SK-N-MC (cell line): Measurements from ENCODE around the gene KCTD19.

Experiments used
- DNase-seq: peaks from one replicate; pipeline ENCODE4 v3.0.0-alpha.2; 2011; ENCODE audit warnings: low read depth, low spot score
- H3K27ac ChIP-seq: fragments of 200-600 bp; sonication (generic); 2 replicates; pipeline ENCODE4 v1.5.1; 2016; ENCODE audit warnings: mixed run types
- H3K36me3 ChIP-seq: fragments of 200-600 bp; sonication (generic); 2 replicates; pipeline ENCODE4 v1.6.1; 2017; ENCODE audit warnings: antibody characterized with exemption, low read length, mixed read lengths; ENCODE audit not compliant: insufficient read depth
- H3K4me3 ChIP-seq: fragments of 200-600 bp; sonication (generic); 2 replicates; pipeline ENCODE4 v1.5.1; 2016
- H3K9ac ChIP-seq: fragments of 200-600 bp; sonication (generic); 2 replicates; pipeline ENCODE4 v1.8.0; 2017; ENCODE audit warnings: mixed run types, mixed read lengths; ENCODE audit not compliant: insufficient read length
- H3K9me3 ChIP-seq: fragments of 200-600 bp; sonication (generic); 2 replicates; pipeline ENCODE4 v1.6.1; 2017; ENCODE audit warnings: low read depth, mild to moderate bottlenecking, antibody characterized with exemption, low read length, moderate library complexity, mixed read lengths
- EZH2 ChIP-seq: fragments of 200-600 bp; sonication (generic); IDR thresholded peaks from one replicate; pipeline ENCODE4 v1.6.1; 2017; ENCODE audit warnings: antibody characterized with exemption
- FOXP2 ChIP-seq: optimal IDR thresholded peaks from 2 replicates; pipeline ENCODE3; 2011; ENCODE audit warnings: mild to moderate bottlenecking, moderate library complexity; ENCODE audit not compliant: insufficient read depth; ENCODE audit errors: extremely low read length, control extremely low read depth
- POLR2AphosphoS5 ChIP-seq: IDR thresholded peaks from 2 replicates; pipeline ENCODE4 v1.6.1; 2012; ENCODE audit warnings: mild to moderate bottlenecking, low read depth, low read length, borderline replicate concordance

The KCTD19 gene

GRCh38 chr16:67329901-67330300 is 3.4 kb upstream of the KCTD19 start:
- no peak for DNase-seq
- Histone ChIP-seq H3K4me3 (no peak overlapping the region), H3K27ac (no peak overlapping the region), H3K36me3 (no peaks in the 10 kb centered on the region), H3K9ac (no peak overlapping the region), H3K9me3 (no peaks in the 10 kb centered on the region)
- TF ChIP-seq FOXP2 (no peak), POLR2AphosphoS5 (no peak), EZH2 (no peak)

DNA sequence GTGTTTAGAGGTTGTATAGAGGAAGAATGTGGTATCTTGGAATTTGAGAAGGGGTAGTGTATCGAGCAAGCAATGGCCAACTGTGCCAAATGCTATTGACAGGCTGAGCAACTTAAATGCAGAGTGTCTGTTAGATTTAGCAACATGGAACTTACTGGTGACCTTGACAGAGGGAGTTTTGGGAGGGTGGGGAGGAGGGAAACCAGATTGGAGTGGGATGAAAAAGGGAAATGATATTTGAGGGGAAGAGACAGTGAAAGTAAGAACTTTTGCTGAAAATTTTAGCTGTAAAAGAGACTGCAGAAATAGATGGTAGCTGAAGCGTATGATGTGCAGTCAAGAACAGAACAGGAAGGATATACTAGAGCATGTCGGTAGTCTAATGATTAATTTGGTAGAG is 1.2 kb upstream of the KCTD19 start:
- no peak overlapping the region for H3K4me3 ChIP-seq
- H3K9me3 ChIP-seq = no peaks in the 10 kb centered on the region
- no peak for TF ChIP-seq EZH2
- no peak for TF ChIP-seq POLR2AphosphoS5
- TF ChIP-seq FOXP2 = no peak
- H3K27ac ChIP-seq = no peak overlapping the region
- no peak for DNase-seq
- no peak overlapping the region for H3K9ac ChIP-seq
- H3K36me3 ChIP-seq = no peaks in the 10 kb centered on the region

- Histone ChIP-seq H3K36me3 (no peaks in the 10 kb centered on the region), H3K9me3 (no peaks in the 10 kb centered on the region), H3K27ac (no peak overlapping the region), H3K9ac (no peak overlapping the region), H3K4me3 (peak overlapping the region; percentile 62)
- no peak for TF ChIP-seq EZH2
- no peak for TF ChIP-seq POLR2AphosphoS5
- TF ChIP-seq FOXP2 = no peak
- DNase-seq = no peak
Measured at GRCh38 chr16:67326115-67326471, 448 bp downstream of the KCTD19 start.

- Histone ChIP-seq H3K27ac (no peak overlapping the region), H3K36me3 (no peaks in the 10 kb centered on the region), H3K9ac (no peak overlapping the region), H3K4me3 (no peak overlapping the region), H3K9me3 (no peaks in the 10 kb centered on the region)
- no peak for DNase-seq
- TF ChIP-seq POLR2AphosphoS5 (no peak), EZH2 (no peak), FOXP2 (no peak)
Measured at GRCh38 chr16:67317853-67318252, 8.7 kb downstream of the KCTD19 start.

GRCh38 chr16:67312719-67313118 is 13.8 kb downstream of the KCTD19 start:
- Histone ChIP-seq H3K9me3 (no peaks in the 10 kb centered on the region), H3K27ac (no peak overlapping the region), H3K9ac (no peak overlapping the region), H3K36me3 (no peaks in the 10 kb centered on the region), H3K4me3 (no peak overlapping the region)
- DNase-seq = no peak
- no peak for TF ChIP-seq EZH2
- TF ChIP-seq POLR2AphosphoS5 = no peak
- TF ChIP-seq FOXP2 = no peak

DNA sequence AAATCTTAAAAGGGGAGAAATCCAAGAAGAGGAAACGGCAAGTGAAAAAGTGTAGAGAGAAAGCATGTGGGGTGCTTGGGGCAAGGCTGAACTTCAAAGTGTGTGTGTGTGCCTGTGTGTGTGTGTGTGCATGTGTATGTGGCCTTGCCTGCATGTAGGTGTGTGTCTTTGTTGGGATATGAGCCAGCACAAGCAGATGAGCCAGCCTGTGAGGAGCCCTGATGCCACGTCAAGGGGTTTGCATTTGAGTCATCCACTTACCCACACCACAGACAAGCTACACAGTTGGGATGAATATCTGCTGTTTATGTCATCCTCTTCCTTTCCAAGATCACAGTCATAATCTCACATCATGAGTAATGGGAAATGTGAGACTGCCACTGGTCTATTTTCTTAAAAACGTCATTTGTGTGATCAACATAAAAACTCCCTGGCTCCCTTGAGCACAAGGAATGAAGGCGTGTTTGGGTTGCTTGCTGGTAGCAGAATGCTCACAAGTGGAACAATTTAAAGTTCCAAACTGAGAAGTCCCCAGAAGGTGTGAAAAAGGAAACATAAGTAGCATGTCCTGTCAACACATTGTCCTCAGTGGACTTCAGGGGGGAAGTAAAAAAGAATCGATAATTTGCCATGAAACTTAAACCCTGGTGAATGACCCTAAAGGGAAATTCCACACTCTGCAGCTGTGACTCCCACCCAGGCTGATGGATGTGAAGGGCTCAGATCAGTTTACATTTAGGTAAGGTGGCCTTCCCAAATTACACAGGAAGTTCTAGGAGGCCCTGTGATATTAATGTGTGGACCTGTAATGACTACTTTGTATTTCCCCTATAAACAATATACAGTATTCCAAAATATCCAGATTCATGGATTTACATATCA is 14.7 kb downstream of the KCTD19 start:
- Histone ChIP-seq H3K9me3 (no peaks in the 10 kb centered on the region), H3K9ac (no peak overlapping the region), H3K36me3 (no peaks in the 10 kb centered on the region), H3K4me3 (no peak overlapping the region), H3K27ac (no peak overlapping the region)
- TF ChIP-seq POLR2AphosphoS5 (no peak), FOXP2 (no peak), EZH2 (no peak)
- no peak for DNase-seq

GRCh38 chr16:67310561-67310960 is 16.0 kb downstream of the KCTD19 start:
- H3K36me3 ChIP-seq = no peaks in the 10 kb centered on the region
- H3K9me3 ChIP-seq = no peaks in the 10 kb centered on the region
- H3K27ac ChIP-seq = no peak overlapping the region
- DNase-seq = no peak
- H3K9ac ChIP-seq = no peak overlapping the region
- no peak overlapping the region for H3K4me3 ChIP-seq
- TF ChIP-seq POLR2AphosphoS5 = no peak
- TF ChIP-seq FOXP2 = no peak
- TF ChIP-seq EZH2 = no peak

GRCh38 chr16:67305216-67306071 is 21.1 kb downstream of the KCTD19 start:
- Histone ChIP-seq H3K4me3 (no peak overlapping the region), H3K27ac (no peak overlapping the region), H3K9ac (no peak overlapping the region), H3K9me3 (no peaks in the 10 kb centered on the region), H3K36me3 (no peaks in the 10 kb centered on the region)
- no peak for DNase-seq
- no peak for TF ChIP-seq POLR2AphosphoS5
- no peak for TF ChIP-seq FOXP2
- TF ChIP-seq EZH2 = no peak
